GM19239 (cell line): Measurements from ENCODE around the gene RAB11FIP3.
"Not testable (repeated sequence)": the region's sequence is repeated elsewhere in the genome, so short reads cannot be mapped to it uniquely, and the experiment has no call there.

Experiments used
- DNase-seq: peaks from one replicate; pipeline ENCODE4 v3.0.0; 2011; ENCODE audit warnings: low spot score; ENCODE audit not compliant: insufficient read length
- FAIRE-seq: peaks from 2 replicates; lab custom pipeline; 2011; peaks lifted over from hg19 to GRCh38; lab: Jason Lieb, UNC

The RAB11FIP3 gene

DNA sequence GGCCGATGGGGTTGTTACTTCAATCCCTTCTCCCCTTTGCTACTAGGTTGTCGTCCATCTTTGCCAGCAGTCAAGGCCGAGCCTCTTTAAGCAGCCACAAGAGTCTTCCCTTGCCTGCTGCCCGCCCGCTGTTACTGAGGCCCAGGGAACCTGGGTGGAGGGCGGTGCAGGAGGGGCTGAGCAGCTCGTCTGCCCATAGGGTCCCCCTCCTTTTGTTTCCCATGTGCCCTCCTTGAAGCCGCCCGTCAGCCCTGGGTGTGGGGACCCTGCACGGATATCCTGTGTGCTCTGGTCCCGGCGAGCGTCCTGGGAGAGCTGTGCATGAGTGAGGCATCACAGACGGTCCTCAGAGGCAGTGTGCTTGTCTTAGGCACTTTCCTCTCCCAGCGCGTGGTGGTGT lies 64.2 kb downstream of the RAB11FIP3 start:
- FAIRE-seq = no peak
- DNase-seq = no peak

DNA sequence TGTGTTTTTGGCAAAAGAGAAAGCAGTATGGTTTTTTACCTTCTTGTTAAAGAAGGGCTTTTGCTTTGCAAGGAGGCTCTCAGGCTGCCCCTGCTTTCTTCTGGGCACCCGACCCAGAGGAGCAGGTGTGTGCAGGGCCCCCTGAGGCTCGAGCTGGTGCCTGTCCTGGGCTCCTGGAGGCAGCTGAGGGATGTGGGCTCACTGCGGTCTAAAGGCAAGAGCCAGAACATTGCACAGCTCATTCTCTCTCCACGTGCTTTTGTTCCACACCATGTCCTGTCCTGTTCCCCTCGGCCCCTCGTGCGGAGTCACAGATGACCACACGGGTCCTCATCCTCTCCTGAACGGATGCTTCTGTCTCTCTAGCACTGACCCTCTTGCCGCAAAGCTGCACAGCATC lies 65.3 kb downstream of the RAB11FIP3 start:
- no peak for FAIRE-seq
- no peak for DNase-seq

- DNase-seq (no peak), FAIRE-seq (no peak)
These were observed 65.9 kb downstream of the RAB11FIP3 start for GRCh38 chr16:491220-491919.

DNA sequence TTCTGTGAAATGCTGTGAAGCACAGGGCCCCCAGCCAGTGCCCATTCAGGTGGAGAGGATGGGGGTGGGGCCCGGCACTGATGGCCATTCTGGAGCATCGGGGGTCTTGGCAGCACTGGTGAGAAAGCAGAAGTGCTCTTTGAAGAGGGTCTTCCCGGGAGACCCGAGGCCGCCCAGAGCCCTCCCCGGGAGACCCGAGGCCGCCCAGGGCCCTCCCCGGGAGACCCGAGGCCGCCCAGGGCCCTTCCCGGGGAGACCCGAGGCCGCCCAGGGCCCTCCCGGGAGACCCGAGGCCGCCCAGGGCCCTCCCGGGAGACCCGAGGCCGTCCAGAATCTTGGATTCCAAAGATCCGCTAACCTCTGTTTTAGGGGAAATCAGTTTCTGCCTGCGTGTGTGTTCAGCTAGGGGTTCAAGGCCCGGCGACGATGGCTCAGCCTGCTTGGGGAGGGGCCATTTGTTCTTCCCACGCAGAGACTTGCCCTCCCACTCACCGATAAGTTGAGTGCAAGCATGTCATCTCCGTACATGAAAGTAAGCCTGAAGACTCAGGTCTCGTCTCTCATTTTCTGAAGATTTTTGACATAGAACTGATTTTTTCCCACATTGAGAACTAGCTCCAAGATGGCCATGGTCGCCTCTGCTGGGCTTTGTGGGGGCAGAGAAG lies 66.9 kb downstream of the RAB11FIP3 start:
- FAIRE-seq = no peak
- DNase-seq = no peak

- FAIRE-seq, DNase-seq: not testable (repeated sequence)
These were observed 69.2 kb downstream of the RAB11FIP3 start for GRCh38 chr16:494676-495075.

- DNase-seq (peak; percentile 49), FAIRE-seq (no peak)
These were observed 69.8 kb downstream of the RAB11FIP3 start for GRCh38 chr16:495127-495748.

DNA sequence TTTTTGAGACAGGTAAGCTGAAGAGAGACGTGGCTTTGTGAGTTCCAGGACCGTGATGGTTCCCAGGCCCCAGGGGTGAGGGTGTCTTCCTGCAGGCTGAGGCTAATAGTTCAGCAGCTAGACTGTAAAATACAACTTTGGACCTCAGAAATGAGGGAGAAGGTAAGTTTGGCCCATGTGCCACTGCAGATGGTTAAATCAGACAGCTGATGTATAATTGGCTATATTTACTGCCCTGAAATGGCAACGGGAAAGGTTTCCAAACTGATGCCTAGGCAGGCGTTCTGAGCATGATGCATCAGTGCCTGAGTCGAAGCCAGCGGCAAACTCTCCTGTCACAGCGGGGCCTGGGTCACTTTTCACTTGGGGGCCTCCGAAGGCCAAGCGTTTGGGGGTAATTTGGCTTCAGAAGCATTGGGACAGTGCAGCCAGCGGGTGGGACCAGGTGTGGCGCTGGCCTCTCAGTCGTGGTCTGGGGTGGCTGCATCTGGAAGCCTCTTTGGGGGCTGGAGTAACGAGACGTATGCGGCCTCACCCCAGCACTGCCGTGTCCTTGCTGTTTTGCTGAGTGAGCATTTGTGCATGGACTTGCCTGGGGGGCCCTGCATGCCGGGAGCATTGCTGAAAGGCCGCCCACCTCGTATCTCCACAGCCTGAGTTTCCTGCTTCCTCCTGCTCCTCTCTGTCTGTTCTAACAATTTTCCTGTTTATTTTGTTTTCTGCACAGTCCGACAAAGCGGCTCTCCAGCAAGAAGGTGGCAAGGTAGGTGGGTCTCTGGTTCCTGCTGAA lies 70.8 kb downstream of the RAB11FIP3 start:
- FAIRE-seq (no peak), DNase-seq (no peak)

DNA sequence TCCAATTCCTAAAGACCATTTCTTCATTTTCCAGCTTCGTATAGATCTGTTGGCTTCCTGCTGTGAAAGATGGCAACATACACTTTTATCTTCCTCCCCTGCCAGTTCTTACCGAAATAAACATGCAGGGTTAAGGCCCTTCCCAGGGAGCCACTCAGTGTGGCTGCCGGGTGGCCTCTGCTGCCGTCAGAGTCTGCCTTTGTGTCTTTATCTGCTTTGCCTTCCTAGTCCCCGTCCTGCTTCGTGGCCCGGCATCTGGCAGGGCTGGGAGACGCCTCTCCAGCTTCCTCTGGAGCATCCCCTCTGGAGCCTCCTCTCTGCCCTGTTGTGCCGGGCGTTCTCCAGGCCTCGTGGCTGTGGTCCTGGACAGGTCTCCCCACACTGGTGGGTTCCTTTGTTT lies 71.8 kb downstream of the RAB11FIP3 start:
- FAIRE-seq = no peak

GRCh38 chr16:499924-500323 lies 74.5 kb downstream of the RAB11FIP3 start:
- FAIRE-seq = no peak
- DNase-seq = no peak

More for the DNA sequence above, 71.8 kb downstream of the RAB11FIP3 start:
- no peak for DNase-seq

- no peak for DNase-seq
- no peak for FAIRE-seq
These were observed 75.3 kb downstream of the RAB11FIP3 start for GRCh38 chr16:500709-501108.

DNA sequence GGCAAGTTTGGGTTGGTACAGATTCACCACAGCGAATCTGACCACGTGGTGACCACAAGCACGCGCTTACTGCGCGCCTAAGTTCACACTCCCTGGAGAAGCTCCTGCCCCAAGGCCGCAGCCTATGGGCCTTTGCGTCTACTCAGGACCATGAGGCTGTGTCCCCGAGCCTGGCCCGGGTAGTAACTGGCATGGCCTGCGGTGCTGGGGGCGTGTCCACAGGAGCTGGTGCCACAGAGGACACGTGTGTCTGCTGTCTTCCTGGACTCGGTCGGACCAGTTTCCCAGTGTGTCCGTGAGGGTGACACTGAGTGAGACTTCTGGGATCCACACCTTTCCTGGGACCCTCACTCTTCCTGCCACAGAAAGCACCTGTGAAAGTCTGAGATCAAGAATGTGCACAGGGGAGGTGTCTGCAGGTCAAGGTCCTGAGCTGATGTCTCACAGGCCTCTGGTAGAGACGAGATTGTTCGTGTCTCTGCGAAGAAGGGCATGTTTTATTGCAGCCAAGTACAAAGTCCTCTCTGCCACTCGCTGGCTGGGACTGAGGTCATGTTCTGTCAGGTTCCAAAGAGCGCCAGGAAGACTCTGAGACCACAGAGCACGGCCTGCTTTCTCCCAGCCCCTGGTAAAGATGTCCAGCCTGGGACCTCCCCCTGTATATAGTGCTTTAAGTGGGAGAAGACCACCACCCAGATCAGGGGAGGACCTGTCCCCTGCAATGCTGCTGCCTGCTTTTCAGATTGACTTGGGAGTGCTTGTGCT lies 76.9 kb downstream of the RAB11FIP3 start:
- no peak for FAIRE-seq
- no peak for DNase-seq

DNA sequence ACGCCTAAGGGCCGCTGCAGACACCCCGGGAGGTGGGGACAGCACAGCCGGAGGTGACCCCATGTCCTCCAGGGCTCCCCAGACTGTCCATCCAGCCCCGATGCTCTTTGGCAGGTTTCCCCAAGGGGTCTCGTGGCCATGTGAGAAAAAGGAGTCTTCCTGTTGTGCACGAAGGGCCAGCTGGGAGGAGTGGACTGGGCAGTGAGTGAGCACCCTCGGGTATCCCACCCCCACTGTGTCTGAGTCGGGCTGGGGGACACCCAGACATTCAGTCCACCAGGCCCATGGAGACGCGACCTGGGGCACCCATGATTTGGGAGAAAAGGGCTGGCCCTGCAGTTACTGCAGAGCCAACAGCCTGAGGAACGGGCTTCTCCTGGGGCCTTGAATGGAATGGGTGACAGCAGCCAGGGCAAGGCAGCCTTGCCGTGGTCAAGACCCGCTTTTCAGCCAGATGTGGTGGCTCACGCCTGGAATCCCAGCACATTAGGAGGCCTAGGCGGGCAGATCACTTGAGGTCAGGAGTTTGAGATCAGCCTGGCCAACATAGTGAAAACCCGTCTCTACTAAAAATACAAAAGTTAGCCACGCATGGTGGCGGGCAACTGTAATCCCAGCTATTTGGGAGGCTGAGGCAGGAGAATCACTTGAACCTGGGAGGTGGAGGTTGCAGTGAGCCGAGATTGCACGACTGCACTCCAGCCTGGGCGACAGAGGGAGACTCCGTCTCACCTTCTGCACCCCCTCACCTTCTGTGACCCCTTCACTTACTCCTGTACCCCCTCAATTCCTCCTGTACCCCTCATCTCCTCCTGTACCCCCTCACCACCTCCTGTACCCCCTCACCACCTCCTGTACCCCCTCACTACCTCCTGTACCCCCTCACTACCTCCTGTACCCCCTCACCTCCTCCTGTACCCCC lies 78.0 kb downstream of the RAB11FIP3 start:
- no peak for DNase-seq
- no peak for FAIRE-seq

DNA sequence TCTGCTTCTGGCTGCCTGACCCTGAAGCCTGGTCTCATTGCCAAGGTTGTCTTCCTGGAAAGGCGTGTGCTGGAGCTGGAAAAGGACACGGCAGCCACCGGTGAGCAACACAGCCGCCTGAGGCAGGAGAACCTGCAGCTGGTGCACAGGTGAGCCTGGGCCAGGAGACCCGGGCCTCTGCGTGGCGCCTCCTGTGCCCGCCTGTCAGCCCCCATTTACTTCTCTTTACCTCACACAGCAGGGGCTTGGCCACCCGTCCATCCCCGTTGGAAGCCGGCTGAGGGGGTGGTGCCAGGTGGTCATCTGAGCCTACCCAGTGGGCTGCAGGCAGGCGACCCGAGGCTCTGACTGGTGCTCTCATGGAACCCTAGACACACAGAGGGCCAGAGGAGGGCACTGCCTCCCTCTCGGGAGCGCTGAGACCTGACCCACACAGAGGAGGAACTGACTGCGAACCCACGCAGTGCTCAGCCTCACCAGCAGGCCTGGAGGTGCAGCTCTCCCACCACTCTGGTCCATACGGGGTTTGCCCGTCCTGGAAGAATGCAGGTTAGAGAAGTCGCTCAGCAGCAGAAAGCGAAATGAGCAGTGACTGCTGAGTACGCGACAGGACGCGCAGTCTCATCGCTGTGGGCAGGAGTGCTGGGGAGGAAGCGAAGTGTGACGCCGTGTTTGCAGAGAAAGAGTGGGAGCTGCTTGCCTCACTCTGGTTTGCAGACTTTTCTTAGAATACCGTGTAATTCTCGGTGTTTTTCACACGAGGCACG lies 80.2 kb downstream of the RAB11FIP3 start:
- DNase-seq (no peak), FAIRE-seq (no peak)

DNA sequence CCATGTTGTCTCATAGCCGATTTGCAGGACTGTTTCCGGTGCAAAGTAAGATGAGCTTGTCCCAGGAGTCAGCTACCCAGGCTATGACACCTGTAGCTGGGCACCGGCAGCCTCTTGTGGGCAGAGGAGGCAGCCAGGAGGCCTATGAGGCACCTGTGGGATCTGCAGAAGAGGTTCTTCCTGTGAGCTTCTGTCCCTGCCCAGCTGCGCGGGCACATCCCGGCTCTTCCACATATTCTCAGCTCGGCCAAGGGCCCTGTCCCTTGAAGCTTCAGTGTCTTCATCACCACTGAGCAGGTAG lies 80.7 kb downstream of the RAB11FIP3 start:
- DNase-seq = no peak
- no peak for FAIRE-seq

GRCh38 chr16:507527-507926 lies 82.1 kb downstream of the RAB11FIP3 start:
- DNase-seq, FAIRE-seq: not testable (repeated sequence)

DNA sequence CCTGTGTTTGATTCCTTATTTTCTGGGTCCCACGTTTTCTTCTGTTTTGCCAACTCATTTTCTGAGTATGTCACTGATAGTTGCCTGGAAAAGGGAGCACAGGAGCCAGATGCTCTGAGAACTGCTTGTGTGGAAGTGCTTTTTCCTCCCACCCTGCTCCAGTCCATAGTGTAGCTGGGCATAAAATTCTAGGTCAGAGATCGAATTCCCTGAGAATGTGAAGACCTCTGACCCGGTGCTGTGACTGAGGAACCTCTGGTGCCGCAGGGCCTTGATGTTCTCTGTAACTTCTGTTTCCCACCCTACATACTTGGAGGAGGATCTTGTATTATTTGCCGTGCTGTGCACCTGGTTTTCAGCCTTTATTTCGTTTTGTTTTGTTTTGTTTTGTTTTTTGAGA lies 82.5 kb downstream of the RAB11FIP3 start:
- no peak for DNase-seq
- FAIRE-seq = no peak

DNA sequence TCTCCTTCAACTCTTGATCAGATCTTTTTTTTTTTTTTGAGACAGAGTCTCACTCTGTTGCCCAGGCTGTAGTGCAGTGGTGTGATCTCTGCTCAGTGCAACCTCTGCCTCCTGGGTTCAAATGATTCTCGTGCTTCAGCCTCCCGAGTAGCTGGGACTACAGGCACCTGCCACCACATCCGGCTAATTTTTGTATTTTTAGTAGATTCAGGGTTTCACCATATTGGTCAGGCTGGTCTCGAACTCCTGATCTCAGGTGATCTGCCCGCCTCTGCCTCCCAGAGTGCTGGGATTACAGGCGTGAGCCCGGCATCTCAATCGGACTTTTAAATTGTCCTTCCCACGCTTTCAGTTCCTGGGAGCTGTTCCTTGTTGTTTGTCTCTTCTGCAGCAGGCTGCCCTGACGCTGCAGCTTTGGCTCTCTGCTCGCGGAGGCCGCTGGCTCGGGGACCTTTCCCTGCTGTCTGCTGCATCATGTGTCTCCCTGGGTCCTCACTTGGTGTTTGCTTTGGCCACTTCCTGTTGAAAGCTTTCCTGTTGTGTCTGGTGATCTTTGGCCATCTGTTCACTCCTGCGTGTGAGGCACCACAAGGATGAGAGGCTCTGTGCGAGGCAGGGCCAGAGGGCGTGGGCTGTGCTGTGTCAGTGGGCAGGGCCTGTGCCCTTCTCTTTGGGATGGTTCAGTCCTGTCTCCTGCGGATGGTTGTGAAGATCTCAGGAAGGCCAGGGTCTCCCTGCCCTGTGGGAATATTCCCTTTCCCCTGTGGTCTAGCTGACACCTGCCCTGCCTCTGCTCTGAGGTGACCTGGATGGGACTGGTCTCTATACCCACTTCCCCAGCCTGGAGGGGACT lies 83.7 kb downstream of the RAB11FIP3 start:
- no peak for DNase-seq
- FAIRE-seq = no peak
